GM18505 (cell line): ENCODE data around the gene PRR15L.
"Not testable (repeated sequence)": the region's sequence is repeated elsewhere in the genome, so short reads cannot be mapped to it uniquely, and the experiment has no call there.

Source experiments
- ATAC-seq: cut with Tn5 transposase; IDR thresholded peaks from one replicate; pipeline ENCODE4 v1.9.1; 2021; ENCODE audit not compliant: unreplicated experiment
- POLR2A ChIP-seq: IDR thresholded peaks from 4 replicates; pipeline ENCODE4 v1.6.1; 2011; ENCODE audit warnings: borderline replicate concordance; ENCODE audit not compliant: insufficient read depth, insufficient read length; ENCODE audit errors: extremely low read depth

Gene PRR15L

DNA sequence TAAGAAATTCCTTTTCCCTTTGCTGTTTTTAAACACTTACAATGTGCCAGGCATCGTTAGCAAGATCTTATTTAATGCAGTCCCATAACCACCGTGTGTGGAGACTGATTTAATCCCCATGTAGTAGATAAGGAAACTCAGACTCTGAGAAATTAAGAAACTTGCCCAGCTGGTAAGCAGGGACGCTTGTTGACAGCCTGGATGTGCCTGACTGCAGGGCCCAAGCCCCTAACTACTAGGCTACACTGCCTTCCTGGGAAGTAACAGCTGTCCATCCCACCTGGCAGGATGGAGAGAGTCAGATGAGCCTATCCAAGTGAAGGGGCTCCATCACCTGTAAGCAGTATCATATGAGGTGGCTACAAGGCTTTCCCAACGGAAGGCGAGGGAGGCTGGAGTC, 36.3 kb upstream of the PRR15L start:
- no peak for TF ChIP-seq POLR2A
- ATAC-seq: no peak

GRCh38 chr17:47993031-47993564, 35.4 kb upstream of the PRR15L start:
- ATAC-seq: no peak
- no peak for TF ChIP-seq POLR2A

GRCh38 chr17:47992216-47992615, 34.5 kb upstream of the PRR15L start:
- no peak for ATAC-seq
- TF ChIP-seq POLR2A: no peak

- no peak for ATAC-seq
Measured at GRCh38 chr17:47990962-47991731, 33.5 kb upstream of the PRR15L start.

DNA sequence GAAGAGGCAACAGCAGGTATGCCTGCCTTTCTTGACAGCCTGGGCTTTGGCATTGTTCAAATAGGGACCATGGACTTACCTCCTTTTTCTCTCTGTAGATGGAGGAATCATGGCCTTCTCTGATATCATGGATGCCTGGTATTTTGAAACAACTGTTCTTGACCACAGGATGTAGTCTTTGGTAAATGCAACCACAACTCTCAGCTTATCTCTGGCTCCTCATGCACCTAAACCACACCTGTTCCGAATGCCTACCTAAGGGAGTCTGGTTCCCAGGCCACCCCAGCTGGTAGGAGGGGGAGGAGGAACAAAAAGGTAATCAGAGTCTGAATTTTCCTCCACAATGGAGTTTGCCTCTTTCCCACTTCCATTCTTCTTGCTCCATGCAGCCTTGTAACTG, 32.0 kb upstream of the PRR15L start:
- no peak for TF ChIP-seq POLR2A

More at GRCh38 chr17:47990962-47991731, 33.5 kb upstream of the PRR15L start:
- no peak for TF ChIP-seq POLR2A

GRCh38 chr17:47989159-47989558, 31.5 kb upstream of the PRR15L start:
- no peak for ATAC-seq
- no peak for TF ChIP-seq POLR2A

More for the DNA sequence above, 32.0 kb upstream of the PRR15L start:
- ATAC-seq: no peak

GRCh38 chr17:47988445-47988844, 30.8 kb upstream of the PRR15L start:
- not testable (repeated sequence) for ATAC-seq

- TF ChIP-seq POLR2A: no peak
- ATAC-seq: no peak
Measured at GRCh38 chr17:47987240-47987835, 29.7 kb upstream of the PRR15L start.

- ATAC-seq: no peak
- no peak for TF ChIP-seq POLR2A
Measured at GRCh38 chr17:47986520-47986919, 28.8 kb upstream of the PRR15L start.

DNA sequence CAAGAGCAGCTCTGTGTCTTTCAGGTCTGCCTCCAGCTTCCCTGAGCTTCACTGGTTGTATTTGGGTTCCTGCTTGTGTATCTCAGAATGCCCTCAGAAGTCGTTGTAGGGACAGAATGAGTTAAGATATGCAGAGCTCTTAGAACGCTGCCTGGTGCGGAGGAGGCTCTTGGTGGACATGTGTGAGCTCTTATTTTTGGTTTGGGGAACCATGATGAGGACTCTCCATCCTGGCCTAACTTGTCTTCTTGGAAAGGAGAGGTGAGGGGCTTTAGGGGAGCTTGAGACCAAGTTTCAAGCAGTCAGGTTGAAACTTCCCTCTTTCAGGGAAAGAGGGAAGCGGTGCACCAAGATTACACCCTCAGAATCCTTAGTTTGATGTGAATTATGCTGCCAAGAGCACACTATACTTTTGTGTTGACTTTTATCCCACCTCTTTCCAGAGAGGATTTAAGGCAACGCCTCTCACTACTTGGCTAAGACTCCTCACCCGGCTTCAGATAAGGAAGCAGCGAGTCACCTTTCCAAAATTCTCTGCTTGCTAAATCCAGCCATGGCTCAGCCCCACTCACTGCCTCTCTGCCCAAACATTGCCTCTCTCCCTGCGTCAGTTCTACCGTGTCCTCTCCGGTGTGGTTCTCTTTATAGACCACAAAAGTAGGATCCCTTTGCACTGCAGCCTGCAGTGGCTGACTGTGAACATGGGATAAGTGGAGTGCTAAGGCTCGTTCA, 26.0 kb upstream of the PRR15L start:
- ATAC-seq: no peak
- TF ChIP-seq POLR2A: no peak

- TF ChIP-seq POLR2A: no peak
- ATAC-seq: no peak
Measured at GRCh38 chr17:47982645-47983390, 25.1 kb upstream of the PRR15L start.

GRCh38 chr17:47982091-47982617, 24.5 kb upstream of the PRR15L start:
- ATAC-seq: no peak
- no peak for TF ChIP-seq POLR2A

GRCh38 chr17:47981462-47981861, 23.8 kb upstream of the PRR15L start:
- ATAC-seq: no peak
- no peak for TF ChIP-seq POLR2A
